Trophoblast cell (in vitro differentiated cells and primary cell): ENCODE results near the gene RASEF.

Experiments
- DNase-seq, 2 donors: peaks; one replicate each; pipeline ENCODE4 v3.0.0-alpha.2; 2016
- H2AFZ ChIP-seq: 2 replicates; pipeline ENCODE4 v1.6.1; 2013; ENCODE audit warnings: low read length, moderate library complexity, mild to moderate bottlenecking; ENCODE audit not compliant: insufficient read depth, poor library complexity
- H2AK5ac ChIP-seq: 2 replicates; pipeline ENCODE4 v1.6.1; 2013; ENCODE audit warnings: mild to moderate bottlenecking, low read length
- H2BK120ac ChIP-seq: 2 replicates; pipeline ENCODE4 v1.6.1; 2013; ENCODE audit warnings: low read length, mild to moderate bottlenecking, moderate library complexity; ENCODE audit not compliant: insufficient read depth, poor library complexity
- H2BK12ac ChIP-seq: 2 replicates; pipeline ENCODE4 v1.6.1; 2013; ENCODE audit warnings: mild to moderate bottlenecking, low read length, moderate library complexity
- H2BK5ac ChIP-seq: 2 replicates; pipeline ENCODE4 v1.6.1; 2013; ENCODE audit warnings: low read length, low read depth, moderate library complexity, mild to moderate bottlenecking; ENCODE audit not compliant: poor library complexity
- H3K14ac ChIP-seq: 2 replicates; pipeline ENCODE4 v1.6.1; 2013; ENCODE audit warnings: mild to moderate bottlenecking, low read length
- H3K18ac ChIP-seq: 2 replicates; pipeline ENCODE4 v1.6.1; 2013; ENCODE audit warnings: mild to moderate bottlenecking, low read length
- H3K23ac ChIP-seq: 2 replicates; pipeline ENCODE4 v1.6.1; 2013; ENCODE audit warnings: low read length
- H3K27ac ChIP-seq: 2 replicates; pipeline ENCODE4 v1.5.1; 2013; ENCODE audit warnings: low read depth, mild to moderate bottlenecking, inconsistent platforms, low read length, moderate library complexity
- H3K27me3 ChIP-seq: 2 replicates; pipeline ENCODE4 v1.6.1; 2013; ENCODE audit warnings: inconsistent platforms, mild to moderate bottlenecking, low read length, moderate library complexity; ENCODE audit not compliant: insufficient read depth
- H3K36me3 ChIP-seq, 2 experiments: 1 replicate in 1 of 2; 2 replicates in 1 of 2; pipeline ENCODE4 v1.6.1; 2013; ENCODE audit warnings: low read length in 2 of 2, mild to moderate bottlenecking in 2 of 2, moderate library complexity in 1 of 2; ENCODE audit not compliant: insufficient read depth in 2 of 2, control insufficient read depth in 1 of 2
- H3K4ac ChIP-seq: 2 replicates; pipeline ENCODE4 v1.6.1; 2013; ENCODE audit warnings: low read depth, mild to moderate bottlenecking, low read length, moderate library complexity
- H3K4me1 ChIP-seq, 2 experiments: 1 replicate in 1 of 2; 2 replicates in 1 of 2; pipeline ENCODE4 v1.6.1; 2013; ENCODE audit warnings: low read length in 2 of 2, mild to moderate bottlenecking in 2 of 2, moderate library complexity in 1 of 2; ENCODE audit not compliant: insufficient read depth in 2 of 2, control insufficient read depth in 1 of 2
- H3K4me2 ChIP-seq: 2 replicates; pipeline ENCODE4 v1.6.1; 2013; ENCODE audit warnings: inconsistent platforms, mild to moderate bottlenecking, low read length, moderate library complexity
- H3K4me3 ChIP-seq: 2 replicates; pipeline ENCODE4 v1.5.1; 2013; ENCODE audit warnings: mild to moderate bottlenecking, low read depth, low read length, inconsistent platforms
- H3K79me1 ChIP-seq: one replicate; pipeline ENCODE4 v1.6.1; 2013; ENCODE audit warnings: low read length
- H3K79me2 ChIP-seq: 2 replicates; pipeline ENCODE4 v1.6.1; 2013; ENCODE audit warnings: low read length, mild to moderate bottlenecking; ENCODE audit not compliant: control insufficient read depth, insufficient read depth, poor library complexity
- H3K9ac ChIP-seq: 2 replicates; pipeline ENCODE4 v1.6.1; 2013; ENCODE audit warnings: mild to moderate bottlenecking, low read length
- H3K9me3 ChIP-seq: 2 replicates; pipeline ENCODE4 v1.6.1; 2013; ENCODE audit warnings: low read depth, mild to moderate bottlenecking, control low read depth, inconsistent platforms, low read length; ENCODE audit not compliant: insufficient read depth
- H4K12ac ChIP-seq: 2 replicates; pipeline ENCODE4 v1.6.1; 2013; ENCODE audit warnings: low read depth, mild to moderate bottlenecking, low read length, moderate library complexity
- H4K8ac ChIP-seq: 2 replicates; pipeline ENCODE4 v1.6.1; 2013; ENCODE audit warnings: low read depth, mild to moderate bottlenecking, low read length, moderate library complexity
- H4K91ac ChIP-seq: one replicate; pipeline ENCODE4 v1.6.1; 2013; ENCODE audit warnings: low read depth, mild to moderate bottlenecking, low read length, moderate library complexity
- WGBS: extraction: QIAGEN DNeasy Blood & Tissue Kit; methylation state at CpG from one replicate; pipeline ENCODE4 v1.1.7; 2013; ENCODE audit warnings: missing lambda C conversion rate; ENCODE audit not compliant: insufficient read length, insufficient coverage; ENCODE audit errors: extremely low coverage; 5-methylcytosine and 5-hydroxymethylcytosine counted together

The RASEF gene

GRCh38 chr9:83066771-83067170, 3.8 kb upstream of the RASEF start:
- Histone ChIP-seq H4K12ac (no peak overlapping the region), H3K79me1 (peaks cover 4% of the 10 kb centered on the region), H3K9me3 (no peaks in the 10 kb centered on the region), H3K36me3 (no peaks in the 10 kb centered on the region), H3K18ac (no peak overlapping the region), H3K9ac (no peak overlapping the region), H2BK120ac (no peak overlapping the region), H3K27ac (no peak overlapping the region), H3K14ac (no peak overlapping the region), H3K27me3 (no peaks in the 10 kb centered on the region), H2BK5ac (no peak overlapping the region), H3K4ac (no peak overlapping the region), H2BK12ac (no peak overlapping the region), H4K8ac (no peak overlapping the region), H3K4me1 (peaks cover 4% of the 10 kb centered on the region in 2 experiments), H3K4me2 (no peak overlapping the region), H3K79me2 (peaks cover 2% of the 10 kb centered on the region), H2AK5ac (no peak overlapping the region), H4K91ac (no peak overlapping the region), H3K23ac (no peak overlapping the region), H2AFZ (no peak overlapping the region), H3K4me3 (no peak overlapping the region)
- no peak for DNase-seq
- WGBS, result no CpG with 5 or more reads among the region's 5 CpGs

- no peak overlapping the region for H3K23ac ChIP-seq
- no peak overlapping the region for H2BK12ac ChIP-seq
- no peak for DNase-seq
- H3K9me3 ChIP-seq, result no peaks in the 10 kb centered on the region
- H3K9ac ChIP-seq, result no peak overlapping the region
- no peak overlapping the region for H4K12ac ChIP-seq
- no peaks in the 10 kb centered on the region for H3K36me3 ChIP-seq
- no peak overlapping the region for H2AK5ac ChIP-seq
- no peak overlapping the region for H3K4ac ChIP-seq
- H3K79me1 ChIP-seq, result peaks cover 4% of the 10 kb centered on the region
- no peaks in the 10 kb centered on the region for H3K27me3 ChIP-seq
- no peak overlapping the region for H3K14ac ChIP-seq
- no peak overlapping the region for H3K27ac ChIP-seq
- H3K4me3 ChIP-seq, result no peak overlapping the region
- peaks cover 2% of the 10 kb centered on the region for H3K79me2 ChIP-seq
- WGBS, result no CpG with 5 or more reads among the region's 1 CpG
- H3K18ac ChIP-seq, result no peak overlapping the region
- H4K8ac ChIP-seq, result no peak overlapping the region
- no peak overlapping the region for H3K4me2 ChIP-seq
- H2BK5ac ChIP-seq, result no peak overlapping the region
- no peak overlapping the region for H2BK120ac ChIP-seq
- H4K91ac ChIP-seq, result no peak overlapping the region
- H3K4me1 ChIP-seq, result peaks cover 4% of the 10 kb centered on the region in 2 experiments
- no peak overlapping the region for H2AFZ ChIP-seq
Measured at GRCh38 chr9:83065233-83065632, 2.3 kb upstream of the RASEF start.

GRCh38 chr9:83061990-83062650, 822 bp downstream of the RASEF start:
- Histone ChIP-seq H3K4ac (no peak overlapping the region), H2BK120ac (peak overlapping the region; percentile 49), H3K14ac (peak overlapping the region; percentile 65), H3K4me3 (peak overlapping the region; percentile 67), H3K9ac (no peak overlapping the region), H3K79me1 (peaks cover 4% of the 10 kb centered on the region), H4K8ac (peak overlapping the region; percentile 54), H2AK5ac (no peak overlapping the region), H3K18ac (peak overlapping the region; percentile 56), H3K36me3 (no peaks in the 10 kb centered on the region), H3K4me2 (peak overlapping the region; percentile 95), H3K27ac (peak overlapping the region; percentile 43), H2BK5ac (no peak overlapping the region), H3K4me1 (peaks cover 4% of the 10 kb centered on the region in 2 experiments), H3K27me3 (no peaks in the 10 kb centered on the region), H3K79me2 (peaks cover 2% of the 10 kb centered on the region), H3K23ac (no peak overlapping the region), H4K12ac (no peak overlapping the region), H2AFZ (peak overlapping the region; percentile 95), H3K9me3 (no peaks in the 10 kb centered on the region), H2BK12ac (peak overlapping the region; percentile 62), H4K91ac (peak overlapping the region; percentile 21)
- no CpG with 5 or more reads among the region's 53 CpGs for WGBS
- DNase-seq, result peak; percentile 86 to 87

- Histone ChIP-seq H2AFZ (no peak overlapping the region), H3K27ac (no peak overlapping the region), H4K8ac (no peak overlapping the region), H2AK5ac (no peak overlapping the region), H3K79me1 (peaks cover 4% of the 10 kb centered on the region), H3K36me3 (no peaks in the 10 kb centered on the region), H3K4ac (no peak overlapping the region), H2BK120ac (no peak overlapping the region), H3K4me3 (no peak overlapping the region), H3K27me3 (no peaks in the 10 kb centered on the region), H2BK5ac (no peak overlapping the region), H3K79me2 (peaks cover 2% of the 10 kb centered on the region), H3K18ac (no peak overlapping the region), H4K91ac (no peak overlapping the region), H4K12ac (no peak overlapping the region), H3K4me1 (peaks cover 4% of the 10 kb centered on the region in 2 experiments), H3K14ac (no peak overlapping the region), H3K9me3 (no peaks in the 10 kb centered on the region), H3K4me2 (no peak overlapping the region), H3K23ac (no peak overlapping the region), H2BK12ac (no peak overlapping the region), H3K9ac (no peak overlapping the region)
- WGBS, result no CpG with 5 or more reads among the region's 2 CpGs
- DNase-seq, result peak in 1 of 2 donors; percentile 60
Measured at GRCh38 chr9:83061036-83061435, 1.9 kb downstream of the RASEF start.
